ENCODE results near the gene PTPRD.

GRCh38 chr9:10208691-10209069 is 404.1 kb downstream of the PTPRD start:
- TF ChIP-seq CTCF (IDR thresholded peaks at IDR 0.05 in 4 of 5, conservative IDR thresholded peaks at IDR 0.05 in 1 of 5) (no peak), POLR2A (IDR thresholded peaks at IDR 0.05) (no peak)
